T-helper 1 cell treated with Interleukin-12 subunit alpha and Interleukin-12 subunit beta and Interleukin-4 antibody, amounts not matched to agents 30 μg/mL and 1 μg/mL, for 36 hours (primary cell): ENCODE results near the gene HOXA11.
A peak's percentile ranks its signal among the peaks of the same experiment; 100 is the strongest.

ENCODE experiments used
- H3K27ac Mint-ChIP-seq: one replicate; pipeline ENCODE4 v1.8.0; 2021; ENCODE audit warnings: mild to moderate bottlenecking, mixed read lengths
- H3K27me3 Mint-ChIP-seq: one replicate; pipeline ENCODE4 v1.8.0; 2021; ENCODE audit warnings: low read depth, mixed read lengths
- H3K36me3 Mint-ChIP-seq: one replicate; pipeline ENCODE4 v1.8.0; 2021; ENCODE audit warnings: low read depth, mixed read lengths
- H3K4me1 Mint-ChIP-seq: one replicate; pipeline ENCODE4 v1.8.0; 2021; ENCODE audit warnings: low read depth, mixed read lengths
- H3K4me3 Mint-ChIP-seq: one replicate; pipeline ENCODE4 v1.8.0; 2021; ENCODE audit warnings: mild to moderate bottlenecking, moderate library complexity, mixed read lengths
- H3K9me3 Mint-ChIP-seq: one replicate; pipeline ENCODE4 v1.8.0; 2021; ENCODE audit warnings: mixed read lengths

HOXA11 gene

DNA sequence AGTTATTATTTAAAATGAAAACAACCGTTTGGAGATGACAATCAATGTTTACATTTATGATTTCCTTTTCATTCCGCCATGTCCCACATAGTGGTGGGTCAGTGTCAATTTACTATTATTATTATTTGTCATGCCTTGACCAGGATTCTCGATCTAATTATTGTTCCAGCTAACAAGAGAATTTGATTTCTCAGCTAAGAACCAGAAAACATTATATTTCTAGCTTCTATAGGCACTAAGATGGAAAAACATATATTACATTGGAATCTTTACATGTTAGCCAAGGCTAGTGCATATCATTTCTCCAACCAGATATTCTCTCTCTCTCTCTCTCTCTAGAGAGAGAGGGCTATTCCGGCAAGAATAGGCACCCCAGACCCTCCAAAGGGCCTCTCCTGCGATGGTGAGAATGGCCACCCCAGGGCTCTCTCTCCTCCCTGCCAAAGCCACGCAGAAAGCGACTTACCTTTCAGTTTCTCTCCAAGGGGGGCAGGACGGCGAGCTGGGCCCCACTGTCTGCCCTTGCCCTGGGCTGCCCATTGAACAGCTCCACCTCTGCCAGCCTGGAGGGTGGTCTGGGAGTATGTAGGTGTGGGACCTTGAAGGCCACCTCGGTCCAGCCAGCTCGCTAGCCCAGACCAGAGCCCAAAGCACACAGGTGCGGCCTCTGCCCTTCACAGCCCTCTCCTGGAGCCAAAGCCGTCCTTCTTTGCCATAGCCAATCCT, 35.0 kb downstream of the HOXA11 start:
- Mint-ChIP-seq H3K27me3 (peaks cover 89% of the 10 kb centered on the region), H3K36me3 (no peaks in the 10 kb centered on the region), H3K9me3 (no peaks in the 10 kb centered on the region), H3K4me3 (peak overlapping the region; percentile 40), H3K4me1 (peaks cover 14% of the 10 kb centered on the region), H3K27ac (peak overlapping the region; percentile 49)

DNA sequence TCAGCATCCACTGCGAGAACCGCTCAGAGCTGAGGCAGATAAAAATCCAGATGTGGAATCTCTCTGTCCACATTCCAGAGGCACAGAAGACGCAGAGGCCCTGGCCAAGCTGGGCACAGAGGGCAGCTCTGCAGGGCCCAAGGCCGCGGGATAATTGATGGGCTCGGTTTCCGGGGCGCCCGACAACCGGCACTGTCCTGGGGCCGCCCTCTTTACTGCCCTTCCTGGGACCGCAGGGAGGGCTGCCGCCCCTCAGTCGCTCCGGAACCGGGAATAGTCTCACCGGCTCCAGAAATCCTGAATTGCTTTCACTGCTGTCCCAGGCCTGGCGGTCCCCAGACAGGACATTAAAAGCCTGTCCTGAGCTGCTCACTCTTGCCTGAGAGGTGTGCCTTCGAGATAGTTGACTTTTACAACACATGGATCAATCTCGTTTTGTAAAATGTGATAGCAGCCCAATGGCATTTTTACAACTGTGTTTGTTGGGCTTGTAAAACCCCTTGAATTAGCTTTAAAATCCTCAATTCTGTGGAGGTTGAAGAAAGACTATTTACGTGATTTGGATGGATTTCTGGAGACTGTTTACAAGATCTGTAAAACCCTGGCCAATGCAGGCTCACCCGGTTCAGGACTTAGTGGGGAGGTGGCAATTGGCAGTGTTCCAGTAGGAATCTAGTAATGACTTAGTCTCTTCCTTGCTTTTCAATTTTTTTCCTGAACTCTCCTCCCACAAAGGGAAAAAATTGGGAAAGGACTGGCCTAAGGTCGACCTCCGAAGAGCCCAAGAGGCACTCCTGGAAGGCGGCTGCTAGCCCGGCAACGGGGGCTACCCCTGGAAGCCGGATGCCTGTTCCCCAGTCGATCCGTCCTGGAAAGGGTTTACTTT, 36.0 kb downstream of the HOXA11 start:
- no peak overlapping the region for H3K4me3 Mint-ChIP-seq
- peaks cover 12% of the 10 kb centered on the region for H3K4me1 Mint-ChIP-seq
- H3K27ac Mint-ChIP-seq = no peak overlapping the region
- peaks cover 80% of the 10 kb centered on the region for H3K27me3 Mint-ChIP-seq
- H3K36me3 Mint-ChIP-seq = no peaks in the 10 kb centered on the region
- no peaks in the 10 kb centered on the region for H3K9me3 Mint-ChIP-seq

DNA sequence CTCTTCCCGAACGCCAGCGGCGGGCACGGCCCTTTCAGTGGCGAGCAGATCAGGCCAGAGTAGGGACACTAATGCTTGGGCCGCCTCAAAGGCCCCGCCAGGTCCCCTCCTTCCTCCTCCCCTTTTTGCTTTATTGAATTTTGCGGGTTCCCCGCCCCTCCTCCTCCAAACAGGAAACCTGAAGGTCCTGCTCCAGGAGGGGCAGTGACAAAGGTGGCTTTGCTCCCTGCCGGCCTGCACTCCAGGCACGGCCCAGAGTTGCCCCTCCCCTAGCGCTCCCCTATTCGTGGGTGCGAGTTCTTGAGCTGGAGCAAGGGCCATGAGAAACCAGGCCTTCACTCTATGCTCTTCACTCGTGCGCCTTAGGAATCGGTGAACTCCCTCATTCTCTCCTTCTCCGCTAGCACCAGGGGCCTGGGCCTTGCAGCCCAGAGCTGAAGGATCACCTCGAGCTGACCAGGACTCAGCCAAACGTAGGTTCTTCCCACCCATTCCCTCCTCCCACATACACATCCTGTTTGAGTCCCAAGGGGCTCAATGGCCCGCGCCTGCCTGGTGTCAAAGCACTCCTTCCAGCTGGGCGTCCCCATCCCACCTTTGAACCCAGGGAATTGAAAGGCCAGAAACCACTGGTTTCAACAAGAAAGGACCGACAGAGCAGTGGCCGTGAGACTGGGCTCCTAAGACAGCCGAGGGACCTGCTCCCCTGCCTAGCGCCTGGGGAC, 36.8 kb downstream of the HOXA11 start:
- H3K36me3 Mint-ChIP-seq = no peaks in the 10 kb centered on the region
- H3K27ac Mint-ChIP-seq = no peak overlapping the region
- H3K4me1 Mint-ChIP-seq = peaks cover 9% of the 10 kb centered on the region
- H3K4me3 Mint-ChIP-seq = no peak overlapping the region
- no peaks in the 10 kb centered on the region for H3K9me3 Mint-ChIP-seq
- peaks cover 72% of the 10 kb centered on the region for H3K27me3 Mint-ChIP-seq

DNA sequence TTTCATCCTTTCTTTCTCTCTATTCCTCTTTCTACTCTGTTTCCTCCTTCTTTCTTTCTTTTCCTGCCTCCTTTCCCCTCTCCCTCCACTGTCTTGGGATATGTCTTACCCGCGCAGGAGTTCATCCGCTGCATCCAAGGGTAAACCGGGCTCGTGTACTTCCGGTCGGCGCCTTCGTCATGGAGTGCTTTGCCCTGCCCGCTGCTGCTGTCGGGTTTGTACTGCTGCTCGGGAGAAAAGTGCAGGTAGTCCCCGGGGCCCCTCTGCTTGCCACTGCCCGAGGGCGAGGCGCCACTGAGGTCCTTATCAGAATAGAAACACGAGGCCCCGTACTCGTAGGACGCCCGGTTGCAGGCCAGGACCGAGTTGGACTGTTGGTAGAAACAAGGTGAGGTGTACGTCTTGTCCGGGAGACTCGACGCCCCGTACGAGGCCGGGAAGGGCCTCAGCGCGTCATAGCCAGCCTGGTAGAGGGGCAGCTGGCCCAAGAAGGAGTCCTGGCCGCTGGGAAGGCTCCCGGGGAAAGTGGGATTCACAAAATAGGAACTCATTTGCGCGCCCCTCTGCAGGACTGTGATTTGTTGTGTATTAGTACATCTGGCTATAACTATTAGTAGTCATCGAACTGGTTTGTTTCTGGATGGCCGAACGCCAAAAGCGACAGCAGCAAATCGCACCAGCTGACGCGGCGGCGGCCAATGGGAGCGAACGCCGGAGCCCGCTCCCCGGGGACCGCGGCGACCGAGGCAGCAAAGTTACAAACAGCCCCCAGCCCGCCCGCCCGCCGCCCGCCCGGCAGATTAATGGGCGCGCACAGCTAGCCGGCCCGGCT, 37.6 kb downstream of the HOXA11 start, which contains the start of gene HOXA6:
TSS of gene HOXA6 (minus strand) at position 576 of the 832 bp plus-strand sequence. CDS start at position 551, 25 bp downstream.
- Mint-ChIP-seq H3K4me1 (peaks cover 9% of the 10 kb centered on the region), H3K9me3 (no peaks in the 10 kb centered on the region), H3K4me3 (no peak within 1 kb of the TSS), H3K27me3 (peaks cover 66% of the 10 kb centered on the region), H3K27ac (no peak within 1 kb of the TSS), H3K36me3 (no peaks in the 10 kb centered on the region)

DNA sequence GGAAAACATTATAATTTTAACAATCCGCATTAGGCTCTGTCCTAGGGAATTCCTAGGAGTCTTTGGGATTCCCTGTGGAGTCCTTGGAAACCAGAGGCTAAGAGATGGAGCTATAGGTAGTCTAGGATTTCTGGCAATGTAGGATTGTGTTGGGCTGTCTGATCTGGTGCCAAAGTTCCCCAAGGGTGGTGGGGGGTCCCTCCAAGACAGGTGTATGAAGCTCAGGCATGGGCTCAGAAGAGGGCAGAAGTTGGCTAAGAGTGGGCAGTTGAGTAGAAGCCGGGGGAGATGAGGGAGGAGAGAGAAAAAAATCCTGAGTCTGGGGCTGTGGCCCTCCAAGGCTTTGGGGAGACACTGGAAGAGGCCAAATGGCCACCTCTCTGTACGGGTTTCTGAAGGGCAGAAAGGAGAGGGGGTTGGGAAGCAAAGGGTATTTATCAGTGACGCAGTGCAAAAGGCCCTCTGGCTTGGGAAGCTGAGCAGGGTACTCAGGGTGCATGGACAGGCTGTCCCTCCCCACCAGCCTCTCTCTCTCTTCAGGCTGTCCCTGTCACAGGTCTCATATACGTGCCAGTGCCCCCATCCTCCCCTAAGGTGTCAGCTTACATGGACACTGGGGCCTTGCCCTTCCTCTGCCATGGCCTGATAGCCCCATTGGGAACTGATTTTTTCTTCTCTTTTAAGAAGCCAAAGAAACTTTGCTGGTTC, 38.4 kb downstream of the HOXA11 start:
- Mint-ChIP-seq H3K27me3 (peaks cover 58% of the 10 kb centered on the region), H3K4me1 (peaks cover 7% of the 10 kb centered on the region), H3K27ac (no peak overlapping the region), H3K36me3 (no peaks in the 10 kb centered on the region), H3K4me3 (no peak overlapping the region), H3K9me3 (no peaks in the 10 kb centered on the region)

DNA sequence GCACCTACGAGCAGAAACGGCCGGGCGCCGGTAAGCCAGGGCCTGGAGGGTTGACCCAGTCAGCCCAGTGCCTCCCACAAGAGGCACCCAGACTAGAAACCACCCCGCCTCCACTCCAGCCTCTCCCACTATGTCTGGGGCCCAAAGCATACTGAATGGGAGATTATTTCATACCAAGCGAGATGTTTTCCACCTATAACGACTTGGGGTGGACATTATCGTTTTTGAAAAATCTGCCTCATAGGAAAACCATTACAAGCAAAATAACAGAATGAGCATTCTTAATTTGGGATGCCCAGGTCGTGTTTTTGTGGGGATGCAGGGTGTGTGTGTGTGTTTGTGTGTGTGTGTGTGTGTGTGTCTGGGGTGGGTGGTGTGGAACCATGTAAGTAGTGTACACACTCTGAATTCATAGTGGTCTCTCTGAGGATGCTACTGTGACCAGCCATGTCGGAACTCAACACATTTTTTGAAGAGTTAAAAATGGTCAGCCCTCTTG, 39.1 kb downstream of the HOXA11 start:
- Mint-ChIP-seq H3K9me3 (no peaks in the 10 kb centered on the region), H3K27ac (no peak overlapping the region), H3K36me3 (no peaks in the 10 kb centered on the region), H3K27me3 (peaks cover 52% of the 10 kb centered on the region), H3K4me1 (peaks cover 3% of the 10 kb centered on the region), H3K4me3 (no peak overlapping the region)

DNA sequence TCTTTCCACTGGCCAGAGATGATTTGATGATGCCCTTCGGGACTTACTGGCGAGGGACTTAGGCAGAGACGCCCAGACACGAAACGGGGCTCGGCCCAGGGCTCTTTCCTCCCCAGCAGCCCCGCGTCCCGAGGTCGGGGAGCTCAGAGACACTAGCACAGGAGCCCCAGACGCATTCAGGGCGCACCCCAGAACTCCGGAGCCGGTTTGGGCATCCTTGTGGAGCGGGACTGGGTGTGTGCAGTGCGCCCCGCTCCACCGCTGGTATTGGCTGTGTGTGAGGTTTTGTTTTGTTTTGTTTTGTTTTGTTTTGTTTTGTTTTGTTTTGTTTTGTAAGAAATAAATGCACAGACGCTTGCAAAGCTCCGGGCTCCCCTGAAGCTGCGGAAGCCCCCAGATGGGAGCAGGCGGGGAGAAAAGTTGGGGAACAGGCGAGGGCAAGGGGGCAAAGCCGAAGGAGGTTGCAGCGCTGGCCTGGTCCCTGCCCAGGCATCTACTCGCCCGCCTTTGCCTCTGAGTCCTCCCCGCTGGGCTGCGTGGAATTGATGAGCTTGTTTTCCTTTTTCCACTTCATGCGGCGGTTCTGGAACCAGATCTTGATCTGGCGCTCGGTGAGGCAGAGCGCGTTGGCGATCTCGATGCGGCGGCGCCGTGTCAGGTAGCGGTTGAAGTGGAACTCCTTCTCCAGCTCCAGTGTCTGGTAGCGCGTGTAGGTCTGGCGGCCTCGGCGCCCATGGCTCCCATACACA, 39.7 kb downstream of the HOXA11 start:
- no peak overlapping the region for H3K27ac Mint-ChIP-seq
- no peaks in the 10 kb centered on the region for H3K9me3 Mint-ChIP-seq
- no peaks in the 10 kb centered on the region for H3K36me3 Mint-ChIP-seq
- H3K4me1 Mint-ChIP-seq = peaks cover 2% of the 10 kb centered on the region
- H3K4me3 Mint-ChIP-seq = no peak overlapping the region
- peaks cover 45% of the 10 kb centered on the region for H3K27me3 Mint-ChIP-seq

DNA sequence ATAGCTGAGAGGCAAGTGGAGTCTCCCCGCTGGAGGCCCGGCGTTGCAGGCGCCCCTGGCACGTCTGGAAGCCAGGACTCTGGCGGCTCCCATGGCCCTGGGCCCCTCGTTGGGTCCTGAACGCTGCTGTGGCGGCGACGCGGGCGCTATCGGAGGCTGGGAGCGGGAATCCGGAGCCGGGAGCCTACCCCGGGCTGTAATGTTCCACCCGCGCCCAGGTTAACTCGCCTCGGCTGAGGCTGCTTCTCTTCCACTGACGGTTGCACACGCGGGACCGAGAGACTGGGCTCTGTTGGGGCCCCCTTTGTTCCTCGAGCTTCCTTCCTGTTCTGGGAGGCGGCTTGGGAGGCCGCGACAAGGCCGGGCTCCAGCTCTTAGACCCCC, 40.3 kb downstream of the HOXA11 start:
- Mint-ChIP-seq H3K9me3 (no peaks in the 10 kb centered on the region), H3K27me3 (peaks cover 40% of the 10 kb centered on the region), H3K4me3 (no peak overlapping the region), H3K36me3 (no peaks in the 10 kb centered on the region), H3K27ac (no peak overlapping the region), H3K4me1 (peaks cover 2% of the 10 kb centered on the region)

DNA sequence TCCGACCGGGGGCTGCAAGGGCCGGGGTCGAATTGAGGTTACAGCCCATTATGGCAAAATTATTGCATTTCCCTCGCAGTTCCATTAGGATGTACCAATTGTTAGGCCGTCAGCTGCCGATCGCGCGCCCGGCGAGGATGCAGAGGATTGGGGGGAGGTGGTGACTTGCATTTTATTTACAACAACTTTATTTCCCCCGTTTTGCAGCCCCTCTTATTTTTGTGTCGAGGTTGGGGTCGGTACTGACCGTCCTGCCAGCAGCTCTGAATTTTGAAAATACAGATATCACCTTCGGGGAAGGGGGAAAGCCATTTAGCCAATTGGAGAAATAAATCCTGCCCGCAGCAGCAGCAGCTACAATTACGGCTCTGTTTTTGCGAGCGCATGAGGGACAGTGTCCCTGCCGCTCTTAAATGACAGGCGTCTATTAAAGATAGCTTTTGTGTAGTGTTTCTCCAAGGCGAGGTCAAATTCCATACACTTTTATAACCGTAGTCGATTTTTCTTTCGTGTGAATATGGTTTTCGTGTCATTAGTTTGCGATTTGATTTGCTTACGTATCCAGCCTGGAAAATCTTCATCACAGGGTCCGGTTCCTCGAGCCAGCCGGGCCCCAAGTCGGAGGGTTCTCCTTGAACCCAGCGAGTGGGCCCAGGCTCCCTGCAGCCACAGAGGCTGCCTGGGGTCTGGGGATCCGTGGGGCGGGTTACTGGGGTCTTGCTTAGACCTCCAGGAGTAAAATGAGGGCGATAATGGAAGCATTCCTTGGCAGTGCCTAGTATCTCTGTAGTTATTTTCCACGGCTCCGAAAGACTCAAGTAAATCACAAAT, 40.9 kb downstream of the HOXA11 start:
- H3K9me3 Mint-ChIP-seq = no peaks in the 10 kb centered on the region
- peaks cover 2% of the 10 kb centered on the region for H3K4me1 Mint-ChIP-seq
- no peaks in the 10 kb centered on the region for H3K36me3 Mint-ChIP-seq
- H3K27ac Mint-ChIP-seq = no peak overlapping the region
- H3K27me3 Mint-ChIP-seq = peaks cover 34% of the 10 kb centered on the region
- no peak overlapping the region for H3K4me3 Mint-ChIP-seq

DNA sequence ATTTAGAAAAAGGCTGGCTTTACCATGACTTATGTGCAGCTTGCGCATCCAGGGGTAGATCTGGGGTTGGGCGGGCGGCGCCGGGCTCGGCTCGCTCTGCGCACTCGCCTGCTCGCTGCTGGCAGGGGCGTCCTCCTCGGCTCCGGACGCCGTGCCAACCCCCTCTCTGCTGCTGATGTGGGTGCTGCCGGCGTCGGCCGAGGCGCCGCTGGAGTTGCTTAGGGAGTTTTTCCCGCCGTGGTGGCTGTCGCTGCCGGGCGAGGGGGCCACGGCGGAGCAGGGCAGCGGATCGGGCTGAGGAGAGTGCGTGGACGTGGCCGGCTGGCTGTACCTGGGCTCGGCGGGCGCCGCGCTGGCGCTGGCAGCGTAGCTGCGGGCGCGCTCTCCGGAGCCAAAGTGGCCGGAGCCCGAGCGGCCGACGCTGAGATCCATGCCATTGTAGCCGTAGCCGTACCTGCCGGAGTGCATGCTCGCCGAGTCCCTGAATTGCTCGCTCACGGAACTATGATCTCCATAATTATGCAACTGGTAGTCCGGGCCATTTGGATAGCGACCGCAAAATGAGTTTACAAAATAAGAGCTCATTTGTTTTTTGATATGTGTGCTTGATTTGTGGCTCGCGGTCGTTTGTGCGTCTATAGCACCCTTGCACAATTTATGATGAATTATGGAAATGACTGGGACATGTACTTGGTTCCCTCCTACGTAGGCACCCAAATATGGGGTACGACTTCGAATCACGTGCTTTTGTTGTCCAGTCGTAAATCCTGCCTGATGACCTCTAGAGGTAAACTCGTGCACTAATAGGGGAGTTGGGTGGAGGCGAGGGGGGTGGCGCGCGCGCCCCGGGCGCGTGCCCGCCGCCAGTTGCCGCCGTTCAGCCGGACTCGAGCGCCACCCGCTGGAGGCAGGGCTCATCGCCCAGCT, 41.7 kb downstream of the HOXA11 start, which contains the start of gene HOXA5:
TSS of gene HOXA5 (minus strand) at position 659 of the 927 bp plus-strand sequence. CDS start at position 585, 74 bp downstream.
- Mint-ChIP-seq H3K4me1 (peaks cover 2% of the 10 kb centered on the region), H3K36me3 (no peaks in the 10 kb centered on the region), H3K4me3 (no peak within 1 kb of the TSS), H3K27ac (no peak within 1 kb of the TSS), H3K9me3 (no peaks in the 10 kb centered on the region), H3K27me3 (peaks cover 33% of the 10 kb centered on the region)

DNA sequence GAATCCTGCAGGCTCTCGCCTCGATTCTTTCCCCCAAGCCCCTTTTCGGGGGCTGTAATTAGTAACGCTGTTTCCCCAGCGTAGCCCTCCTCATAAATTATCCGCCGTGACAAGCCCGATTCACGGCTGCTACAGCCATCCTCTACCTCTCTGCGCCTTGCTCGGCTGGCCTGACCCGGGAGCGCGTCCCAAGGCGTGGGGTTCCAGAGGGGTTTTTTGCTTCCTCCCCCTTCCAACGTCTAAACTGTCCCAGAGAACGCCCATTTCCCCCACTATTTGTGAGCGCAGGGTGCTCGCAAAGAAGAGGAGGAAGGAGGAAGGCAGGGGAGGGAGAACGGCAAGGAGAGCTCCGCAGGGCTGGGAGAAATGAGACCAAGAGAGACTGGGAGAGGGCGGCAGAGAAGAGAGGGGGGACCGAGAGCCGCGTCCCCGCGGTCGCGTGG, 42.4 kb downstream of the HOXA11 start:
- H3K36me3 Mint-ChIP-seq = no peaks in the 10 kb centered on the region

More for the DNA sequence above, 42.4 kb downstream of the HOXA11 start:
- H3K9me3 Mint-ChIP-seq = no peaks in the 10 kb centered on the region
- H3K27ac Mint-ChIP-seq = no peak overlapping the region
- no peaks in the 10 kb centered on the region for H3K4me1 Mint-ChIP-seq
- H3K27me3 Mint-ChIP-seq = peaks cover 33% of the 10 kb centered on the region
- no peak overlapping the region for H3K4me3 Mint-ChIP-seq
